ENCODE results near the gene MAEA.

MAEA gene

DNA sequence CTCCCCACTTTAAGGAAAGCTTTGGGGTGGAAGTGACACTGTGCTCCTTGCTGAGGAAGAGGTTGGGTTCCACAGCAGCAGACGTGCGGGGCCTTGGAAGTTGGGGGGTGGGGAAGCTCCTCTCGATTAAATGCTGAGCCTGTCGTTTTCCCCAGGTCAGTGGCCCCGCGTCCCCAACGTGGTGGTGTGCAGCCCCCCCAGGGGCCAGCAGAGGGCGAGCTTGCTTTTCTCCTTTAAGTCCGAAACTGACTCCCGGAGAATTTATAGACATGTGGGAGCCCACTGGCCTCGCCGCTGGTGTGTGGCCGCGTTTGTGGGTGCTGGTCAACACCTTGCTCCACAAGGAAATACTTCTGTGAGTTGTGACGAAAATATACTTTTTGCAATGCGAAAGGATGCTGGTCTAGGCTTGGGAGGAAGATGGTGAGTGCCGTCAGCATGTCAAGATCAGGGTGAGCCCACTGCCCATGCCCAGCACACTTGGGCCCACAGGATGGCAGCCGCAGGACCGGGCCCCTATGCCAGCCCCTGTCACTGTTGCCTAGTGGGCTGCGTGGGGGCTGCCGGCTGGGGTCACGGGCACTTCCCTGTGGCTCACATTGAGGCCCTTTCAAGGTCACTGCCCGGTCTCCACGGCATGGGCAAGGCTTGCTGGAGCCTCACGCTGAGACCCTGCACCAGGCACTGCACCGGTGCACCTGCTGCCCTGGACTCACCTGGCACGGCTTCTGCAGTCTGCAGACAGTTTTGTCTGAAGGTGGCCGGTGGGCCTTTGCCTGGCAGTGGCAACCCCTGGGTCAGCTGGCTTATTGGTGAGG, 66.7 kb downstream of the MAEA start:
- peak; percentile 42 for DNase-seq

DNA sequence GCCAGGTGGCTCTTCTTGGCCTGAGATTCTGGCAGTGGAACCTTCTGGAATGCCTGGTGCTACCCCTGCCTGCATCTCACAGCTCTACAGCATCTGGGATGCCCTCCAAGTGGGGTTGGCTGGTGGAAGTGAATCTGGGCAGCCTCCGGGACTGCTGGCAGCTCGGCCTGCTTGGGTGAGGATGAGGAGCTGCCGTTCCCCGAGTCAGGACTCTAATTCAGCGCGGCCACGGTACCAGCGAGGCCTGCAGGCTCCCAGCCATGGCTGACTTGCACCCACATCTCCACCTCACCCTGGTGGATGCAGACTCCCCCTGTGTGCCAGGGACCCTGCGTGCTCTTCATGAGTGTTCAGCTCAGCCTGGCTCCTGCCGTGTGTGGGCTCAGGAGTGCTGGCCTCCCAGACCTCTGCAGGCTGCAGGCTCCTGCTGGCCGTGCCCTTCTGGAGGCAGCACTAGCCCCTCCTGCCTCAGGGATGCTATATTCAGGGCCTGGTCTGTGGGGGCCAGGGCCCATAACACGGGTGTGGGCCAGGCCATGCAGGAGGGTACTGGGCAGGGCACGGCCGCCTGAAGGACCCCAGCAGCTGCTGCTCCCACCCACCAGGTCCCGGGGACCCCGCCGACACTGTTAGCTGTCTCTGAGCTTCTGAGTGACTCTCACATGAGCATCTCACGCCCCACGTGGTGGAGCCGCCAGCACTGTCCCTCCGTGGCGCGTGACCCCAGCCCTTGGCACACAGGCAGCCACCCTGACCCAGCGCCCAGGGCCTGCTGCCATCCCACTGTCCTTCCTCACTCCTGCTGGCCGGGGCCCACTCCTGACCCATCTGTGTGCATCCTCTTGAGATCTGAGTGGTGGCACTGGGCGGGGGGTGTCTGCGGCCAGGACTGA, 67.9 kb downstream of the MAEA start:
- DNase-seq: no peak

DNA sequence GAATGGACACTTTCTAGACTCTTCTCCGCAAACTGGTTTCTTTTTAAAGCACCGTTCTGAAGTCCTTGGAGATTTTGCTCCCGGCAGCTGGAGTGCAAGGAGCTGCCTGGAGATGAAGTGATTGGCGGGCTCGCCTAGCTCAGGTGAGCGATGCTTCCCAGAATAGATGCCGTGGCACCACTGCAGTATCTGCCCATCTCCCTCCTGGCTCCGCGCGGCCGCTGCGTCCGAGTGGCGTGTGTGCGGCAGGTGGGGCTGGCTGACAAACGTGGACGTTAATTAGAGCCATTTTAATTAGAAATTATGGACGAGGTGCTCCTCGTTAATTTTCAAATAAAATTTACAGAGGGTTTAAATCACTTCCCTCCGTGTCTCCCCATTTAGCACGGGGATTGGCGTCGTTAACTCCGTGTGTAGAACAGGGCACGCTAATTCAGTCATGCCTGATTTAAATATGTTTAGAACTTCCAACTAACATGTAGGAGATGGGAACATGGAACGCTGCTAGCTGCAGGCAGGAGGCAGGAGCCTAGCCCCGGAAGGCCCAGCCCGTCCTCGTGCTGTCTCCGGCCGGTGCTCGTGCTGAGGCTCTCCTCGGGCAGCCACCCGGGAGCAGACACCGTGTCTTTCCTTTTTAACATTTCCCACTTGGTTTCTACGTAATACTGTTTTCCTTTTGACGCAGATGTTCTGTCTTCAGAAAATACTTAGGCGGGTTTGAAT, 68.9 kb downstream of the MAEA start:
- no peak for DNase-seq

DNA sequence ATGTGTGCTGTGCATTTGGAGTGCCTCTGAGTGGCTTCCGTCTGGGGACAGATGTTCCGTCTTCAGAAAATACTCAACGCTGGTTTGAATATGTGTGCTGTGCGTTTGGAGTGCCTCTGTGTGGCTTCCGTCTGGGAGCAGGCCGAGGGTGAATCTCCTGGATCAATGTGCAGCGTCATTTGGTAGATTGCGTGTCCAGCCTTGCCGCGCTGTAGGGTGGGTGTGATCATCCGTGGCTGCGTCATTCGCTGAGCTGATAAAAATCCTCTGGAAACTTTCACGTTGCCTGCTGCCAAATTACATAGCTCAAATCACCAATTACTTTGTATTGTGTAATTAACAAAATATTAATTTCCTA, 69.4 kb downstream of the MAEA start:
- peak; percentile 56 for DNase-seq

DNA sequence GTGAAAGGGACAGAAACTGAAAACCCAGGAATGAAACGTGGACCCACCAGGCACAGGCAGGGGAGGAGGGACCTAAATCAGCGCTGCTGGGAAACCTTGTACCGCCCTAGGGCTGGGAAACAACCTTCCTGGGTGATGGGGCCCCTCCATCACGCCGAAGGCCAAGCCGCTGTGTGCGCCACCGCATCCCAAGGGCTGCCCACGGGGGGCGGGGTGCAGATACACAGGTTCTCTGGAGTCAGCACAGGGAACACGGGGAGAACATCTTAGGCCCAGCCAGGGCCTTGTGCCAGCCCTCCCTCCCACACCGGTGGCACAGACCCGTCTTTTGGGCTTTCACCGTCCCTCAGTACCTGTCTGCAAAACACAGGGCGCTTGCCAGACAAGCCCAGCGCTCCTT, 70.3 kb downstream of the MAEA start:
- DNase-seq: no peak

DNA sequence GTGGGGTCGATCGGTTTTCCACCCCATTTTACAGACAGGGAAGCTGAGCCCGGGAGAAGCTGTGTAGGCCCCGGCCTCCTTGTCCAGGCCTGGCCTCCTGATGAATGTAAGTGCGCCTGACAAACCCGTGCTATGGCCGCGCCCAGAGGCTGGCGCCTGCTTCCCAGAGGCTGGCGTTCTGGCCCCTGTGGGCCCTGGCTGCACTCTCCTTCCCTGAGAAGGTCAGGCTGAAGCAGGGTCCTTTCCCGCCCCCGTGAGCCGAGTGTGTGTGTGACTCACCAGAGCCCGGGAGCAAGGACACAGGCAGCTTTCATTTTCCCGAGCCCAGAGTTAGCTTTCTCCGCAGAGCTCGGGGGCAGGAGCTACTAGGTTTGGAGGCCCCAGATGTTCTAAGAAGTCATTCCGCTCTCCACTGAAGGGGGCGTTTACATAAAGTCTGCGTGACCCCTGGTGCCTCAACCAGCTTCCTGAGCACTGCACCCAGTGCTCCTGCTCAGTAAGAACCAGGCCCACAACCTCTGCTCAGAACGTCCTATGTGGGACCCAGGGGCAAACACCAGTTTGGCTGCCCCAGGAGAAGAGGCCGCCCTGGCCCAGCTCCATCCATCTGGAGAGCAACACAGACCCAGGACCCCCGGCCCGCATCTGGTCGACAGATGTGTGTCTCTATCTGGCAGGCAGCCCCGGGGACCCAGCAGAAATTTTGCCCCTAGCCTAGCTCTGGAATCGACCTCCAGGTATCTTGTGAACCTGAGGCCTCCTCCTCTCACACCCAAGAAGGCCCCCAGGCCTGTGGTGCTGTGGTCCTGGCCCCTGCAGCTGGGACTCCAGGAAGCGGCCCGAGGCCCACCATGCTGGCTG, 71.0 kb downstream of the MAEA start:
- peak; percentile 76 for DNase-seq

DNA sequence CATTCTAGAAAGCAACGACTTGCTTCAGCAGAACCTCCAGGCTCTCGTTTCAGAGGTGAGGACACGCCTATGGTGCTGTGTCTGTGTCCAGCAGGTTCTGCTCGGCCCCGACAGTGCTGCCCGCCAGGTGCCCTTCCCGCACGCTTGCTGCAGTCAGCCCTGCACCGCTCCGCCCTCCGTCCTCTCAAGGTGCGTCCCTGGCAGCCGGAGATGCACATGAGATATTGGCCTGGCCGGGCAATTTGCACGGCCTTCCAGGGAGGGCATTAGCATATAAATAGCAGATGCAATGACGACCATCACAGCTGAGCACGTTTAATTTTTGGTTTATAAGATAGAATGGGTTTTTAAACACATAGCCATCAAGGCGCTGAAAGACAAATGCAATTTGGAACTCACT, 71.7 kb downstream of the MAEA start:
- no peak for DNase-seq

DNA sequence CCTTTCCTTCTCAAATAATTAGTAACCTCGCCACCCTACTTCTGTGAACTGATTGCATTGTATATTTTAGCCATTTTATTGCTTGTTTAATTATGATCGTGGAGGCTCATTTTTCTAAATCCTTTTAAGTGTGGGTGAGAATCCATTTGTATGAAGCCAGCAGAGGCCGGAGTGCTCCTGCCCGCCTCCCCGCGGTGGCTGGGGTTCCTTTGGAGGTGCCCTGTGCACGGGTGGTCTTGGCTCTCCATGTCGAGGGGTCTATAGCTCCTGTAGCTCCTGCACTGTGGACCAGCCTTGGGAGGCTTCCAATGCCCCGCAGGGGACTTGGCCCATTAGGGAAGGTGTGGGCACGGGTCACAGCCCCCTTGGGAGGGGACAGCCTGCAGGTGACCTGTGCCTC, 72.4 kb downstream of the MAEA start:
- DNase-seq: no peak

DNA sequence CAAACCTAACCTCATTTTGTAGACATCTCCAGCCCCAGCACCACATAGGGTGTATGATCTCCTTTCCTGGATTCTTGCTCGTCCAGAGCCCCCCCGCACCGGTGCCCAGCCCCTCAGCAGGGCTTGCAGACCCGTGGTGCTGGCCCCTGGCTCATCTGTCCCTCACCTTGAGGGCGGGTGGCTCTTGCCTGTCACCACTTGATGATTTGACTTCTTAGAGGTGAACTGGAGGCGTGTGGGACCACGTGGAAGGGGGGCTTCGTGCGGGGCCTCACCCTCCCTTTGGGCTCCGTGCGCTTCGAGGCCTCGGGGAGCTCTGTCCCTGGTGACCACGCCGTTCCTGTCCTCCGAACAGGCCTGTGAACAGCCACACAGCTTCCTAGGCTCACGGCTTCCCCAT, 72.8 kb downstream of the MAEA start:
- no peak for DNase-seq

DNA sequence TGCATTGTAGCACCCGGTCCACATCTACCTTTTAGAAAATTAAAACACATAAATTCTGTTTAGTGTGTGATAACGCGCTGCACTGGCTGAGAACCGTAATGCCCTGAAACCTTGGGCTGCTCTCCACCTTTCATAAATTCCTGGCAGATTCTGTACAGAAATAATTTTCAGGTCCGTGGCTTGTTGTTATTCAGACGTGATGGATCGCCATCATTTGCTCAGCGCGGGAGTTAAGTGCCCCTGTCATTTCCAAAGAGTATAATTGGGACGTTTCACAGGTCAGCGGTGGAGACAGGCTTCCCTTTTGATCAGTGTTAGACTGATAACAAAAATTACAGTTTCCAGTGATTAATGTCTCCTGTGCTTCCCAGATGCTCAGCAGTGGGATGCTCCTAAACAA, 73.8 kb downstream of the MAEA start:
- DNase-seq: no peak

DNA sequence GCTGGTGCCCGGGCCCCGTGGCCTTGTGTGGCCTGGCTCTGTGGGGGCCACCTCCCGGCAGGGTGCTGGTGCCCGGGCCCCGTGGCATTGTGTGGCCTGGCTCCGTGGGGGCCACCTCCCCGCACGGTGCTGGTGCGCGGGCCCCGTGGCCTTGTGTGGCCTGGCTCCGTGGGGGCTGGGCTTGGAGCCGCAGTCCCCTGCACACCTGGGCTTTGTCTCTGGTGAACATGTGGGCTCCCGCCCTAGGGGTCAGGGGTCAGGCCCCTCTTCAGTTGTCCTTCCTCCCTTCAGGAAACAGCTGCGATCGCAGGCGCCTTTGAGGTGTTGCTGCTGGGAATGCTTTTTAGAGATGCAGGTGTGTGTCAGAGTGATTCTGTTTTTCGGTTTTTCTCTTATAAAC, 74.5 kb downstream of the MAEA start:
- no peak for DNase-seq

DNA sequence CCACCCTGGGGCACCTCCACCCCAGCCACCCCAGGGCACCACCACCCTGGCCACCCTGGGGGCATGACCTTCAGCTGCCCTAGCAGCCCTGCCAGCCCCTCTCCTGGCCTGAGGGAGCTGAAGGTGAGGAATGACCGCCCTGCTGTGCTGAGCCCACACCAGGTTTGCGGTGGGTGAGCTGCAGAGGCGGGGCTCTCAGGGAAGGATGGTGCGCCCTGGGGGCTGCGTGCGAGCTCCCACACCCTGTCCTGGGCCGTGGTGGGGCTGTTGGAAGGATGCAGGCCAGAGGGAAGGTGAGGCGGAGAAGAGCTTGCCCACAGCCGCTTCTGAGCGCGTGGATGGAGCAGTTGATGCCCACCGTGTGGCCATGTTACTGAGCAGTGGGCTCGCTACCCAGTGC, 75.1 kb downstream of the MAEA start:
- DNase-seq: no peak

DNA sequence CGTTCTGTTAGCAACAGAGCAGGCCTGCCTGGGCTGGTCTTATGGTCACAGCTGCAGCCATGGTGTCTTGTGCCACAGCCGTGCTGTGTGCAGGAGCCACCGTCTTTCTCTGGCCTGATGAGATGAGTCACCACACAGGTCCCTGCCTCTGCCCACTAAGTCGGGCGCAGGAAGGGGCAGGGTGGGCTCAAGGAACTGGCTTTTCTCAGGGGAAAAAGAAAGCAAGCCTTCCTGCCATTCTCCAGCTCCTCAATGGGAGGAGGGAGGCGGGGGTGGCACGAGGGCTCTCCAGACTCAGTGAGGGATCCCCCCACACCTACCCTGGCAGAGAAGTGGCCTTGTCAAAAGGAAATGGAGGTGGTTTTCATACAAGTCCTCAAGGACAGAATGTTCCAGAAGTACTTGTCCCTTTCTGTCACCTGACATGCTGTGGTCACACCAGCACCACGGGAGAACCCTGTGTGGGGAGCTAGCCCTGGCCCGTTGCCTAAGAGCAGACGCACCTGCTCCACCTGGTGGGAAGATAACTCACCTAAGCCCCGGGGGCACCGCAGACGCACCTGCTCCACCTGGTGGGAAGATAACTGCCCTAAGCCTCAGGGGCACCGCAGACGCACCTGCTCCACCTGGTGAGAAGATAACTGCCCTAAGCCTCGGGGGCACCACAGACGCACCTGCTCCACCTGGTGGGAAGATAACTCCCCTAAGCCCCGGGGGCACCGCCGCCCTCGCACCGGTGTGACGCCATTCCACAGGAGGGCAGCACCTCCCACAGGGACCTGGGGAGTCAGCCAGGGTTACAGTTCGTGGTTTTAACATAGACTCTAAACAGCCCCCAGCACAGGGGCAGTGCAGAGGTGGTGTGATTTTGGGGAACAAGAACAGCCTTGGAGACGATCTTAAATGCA, 75.8 kb downstream of the MAEA start:
- no peak for DNase-seq

DNA sequence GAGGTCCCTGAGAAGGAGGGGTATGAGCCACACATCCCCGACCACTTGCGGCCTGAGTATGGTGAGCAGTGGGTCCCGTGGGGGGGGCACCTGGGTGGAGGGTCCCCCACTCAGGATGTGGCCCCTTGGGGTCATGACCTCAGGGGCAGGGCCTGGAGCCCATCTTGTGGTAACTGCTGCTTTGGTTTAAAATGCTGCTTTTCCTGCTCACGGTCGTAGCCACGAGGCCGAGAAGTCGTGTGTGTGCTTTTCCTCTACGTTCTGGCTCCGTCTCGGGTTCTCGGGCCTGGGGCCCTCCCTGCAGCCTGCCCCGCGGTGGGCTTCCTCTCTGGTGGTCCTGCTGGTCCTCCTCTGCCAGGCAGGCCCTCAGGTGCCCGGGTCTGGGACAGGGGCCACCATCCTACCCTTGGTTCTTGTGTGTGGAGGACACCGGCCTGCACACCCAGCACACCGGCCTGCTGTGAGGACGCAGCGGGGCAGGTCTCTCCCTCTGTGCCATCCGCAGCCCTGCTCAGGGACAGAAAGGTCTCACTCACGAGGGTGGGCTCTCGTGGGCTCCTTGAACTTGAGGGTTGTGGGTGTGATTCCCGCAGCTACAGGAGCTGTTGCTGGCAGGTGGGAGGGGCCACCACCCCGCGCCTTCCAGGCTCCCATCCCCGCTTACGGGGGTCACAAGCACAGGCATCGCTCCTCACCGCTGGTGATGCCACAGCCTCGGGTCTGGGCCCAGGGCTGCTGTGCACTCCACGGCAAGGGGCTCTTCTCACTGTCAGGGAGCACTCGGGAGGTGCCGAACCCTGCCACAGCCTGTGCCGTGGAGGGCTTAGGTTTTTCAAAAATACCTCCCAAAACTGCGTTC, 76.9 kb downstream of the MAEA start:
- DNase-seq: no peak

DNA sequence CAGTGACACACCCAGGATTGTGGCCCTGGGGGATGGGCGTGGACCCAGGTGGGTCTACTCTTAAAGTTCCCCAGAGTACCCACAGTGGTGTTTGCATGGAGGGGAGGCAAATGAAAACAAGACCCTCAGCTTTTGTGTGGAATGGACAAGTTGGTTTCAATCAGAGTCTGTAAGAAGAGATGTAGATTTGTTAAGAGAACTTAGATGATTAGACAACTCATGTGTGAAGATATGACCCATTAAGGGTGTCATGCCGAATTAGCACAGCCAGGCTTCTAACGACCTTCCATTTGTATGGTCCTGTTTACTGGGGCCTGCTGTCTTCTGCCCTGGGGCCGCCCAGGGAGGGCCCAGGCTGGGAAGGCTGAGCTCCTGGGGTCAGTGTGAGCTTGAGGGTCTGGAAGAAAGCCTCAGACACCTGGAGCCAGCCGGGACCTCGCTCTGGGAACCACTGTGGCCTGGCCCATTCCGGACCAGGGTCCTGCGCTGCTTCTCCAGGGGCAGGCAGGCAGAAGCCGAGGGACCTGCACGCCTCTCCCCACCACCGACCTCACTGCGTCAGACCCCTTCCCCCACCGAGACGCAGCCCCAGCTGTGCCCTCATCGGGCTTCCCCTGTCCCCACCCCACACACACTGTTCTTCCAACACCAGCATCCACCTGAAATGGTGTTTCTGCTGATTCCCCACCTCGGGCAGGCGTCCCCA, 77.7 kb downstream of the MAEA start:
- DNase-seq: no peak

DNA sequence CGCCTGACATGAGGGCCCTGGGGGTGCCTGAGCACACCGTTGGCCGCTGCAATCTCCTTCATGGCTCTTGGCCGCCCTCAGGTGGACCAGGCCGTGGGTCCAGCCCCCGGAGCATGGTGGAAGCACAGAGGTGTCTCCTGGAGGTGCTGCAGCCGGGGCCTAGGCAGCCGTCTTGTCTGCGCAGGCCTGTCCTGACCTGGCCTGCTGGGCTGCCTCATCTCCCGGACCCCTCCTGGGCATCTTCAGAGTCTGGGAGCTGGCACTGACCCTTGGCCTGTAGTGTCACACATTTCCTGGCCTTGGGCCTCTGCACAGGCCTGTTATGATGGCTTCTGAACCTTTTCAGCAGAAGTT, 78.2 kb downstream of the MAEA start:
- DNase-seq: no peak

DNA sequence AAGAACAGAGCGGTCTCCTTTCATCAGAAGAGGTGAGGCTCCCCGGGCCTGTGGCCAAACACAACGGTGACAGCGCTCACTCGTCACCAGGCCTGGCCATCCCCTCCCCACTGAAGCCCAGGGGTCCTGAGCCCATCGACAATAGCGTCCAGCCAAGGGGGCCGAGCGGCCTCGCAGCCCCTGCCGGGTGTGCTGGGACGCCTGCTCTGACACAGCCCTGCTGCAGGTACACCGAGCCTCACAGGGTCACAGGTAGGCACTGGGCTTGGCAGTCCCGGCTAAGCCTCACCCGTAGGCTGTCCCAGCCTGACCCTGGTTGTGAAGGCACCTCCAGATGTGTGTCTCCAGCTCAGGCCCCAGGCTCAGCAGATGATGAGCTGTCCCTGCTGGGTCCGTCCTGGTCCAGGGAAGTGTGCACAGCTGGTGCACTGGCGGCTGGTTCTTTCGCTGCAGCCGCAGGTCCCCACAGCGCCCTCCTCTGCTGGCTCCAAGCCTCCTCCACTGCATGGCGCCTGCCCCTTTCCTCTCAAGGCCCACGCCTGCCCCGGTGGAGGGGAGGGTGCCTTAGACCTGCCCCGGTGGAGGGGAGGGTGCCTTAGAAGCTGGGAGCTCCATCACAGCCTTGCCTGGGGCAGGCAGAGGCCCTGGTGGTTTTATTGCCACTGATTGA, 78.9 kb downstream of the MAEA start:
- no peak for DNase-seq

DNA sequence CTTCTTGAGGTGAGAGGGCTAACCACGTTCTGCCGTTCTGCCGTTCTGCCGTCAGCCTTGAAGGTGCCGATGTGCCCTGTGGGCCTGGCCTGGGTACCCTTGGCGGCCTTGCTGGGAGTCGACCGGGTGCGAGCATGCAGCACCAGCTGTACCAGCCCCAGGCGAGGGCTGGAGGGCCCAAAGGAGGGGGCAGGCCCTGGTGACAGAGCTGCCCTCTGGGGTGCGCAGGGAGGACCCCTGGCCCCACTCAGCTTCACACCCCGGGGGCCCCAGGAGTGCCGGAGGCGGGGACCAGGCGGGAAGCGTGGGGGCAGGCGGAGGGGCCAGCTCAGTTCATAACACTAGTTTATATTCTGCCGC, 79.4 kb downstream of the MAEA start:
- DNase-seq: no peak

DNA sequence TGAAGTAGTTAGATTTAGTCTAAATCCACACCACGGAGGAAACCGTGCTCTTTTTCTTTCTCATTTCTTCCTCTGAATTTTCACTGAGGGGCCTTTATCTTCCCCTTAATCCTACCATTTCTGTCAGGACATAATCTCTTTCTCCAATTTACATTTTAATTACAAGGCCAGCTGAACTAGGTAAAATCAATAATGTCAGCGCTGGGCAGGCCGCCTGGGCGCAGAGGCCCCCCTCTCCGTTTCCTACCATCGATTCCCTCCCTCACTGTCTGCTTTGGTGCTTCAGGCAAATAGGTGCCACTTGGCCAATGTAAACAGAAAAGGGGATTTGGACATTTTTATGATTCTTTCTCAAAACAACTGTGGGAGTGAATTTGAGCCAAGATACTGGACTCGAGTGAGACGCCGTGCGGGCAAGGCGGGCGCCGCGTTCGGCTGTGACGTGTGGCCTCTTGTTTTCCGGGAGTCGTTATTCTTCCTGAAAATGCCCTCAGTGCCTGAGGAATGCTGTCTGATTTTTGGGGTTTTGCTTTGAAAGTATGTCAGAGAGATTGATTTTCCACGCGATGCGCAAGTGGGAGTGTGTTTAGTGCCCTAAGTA, 79.9 kb downstream of the MAEA start:
- DNase-seq: no peak
